Adrenal gland (tissue), 12 donors: Measurements from ENCODE around the gene DNAH12. TPM values are rescaled to one million over a fixed set of nuclear protein-coding genes. Genes with fewer than 3 reads are reported as not detected.

Experiments used
- DNase-seq, 7 donors: peaks; one replicate each; pipeline ENCODE4 v3.0.0-alpha.2; 2019 to 2020
- H3K27ac ChIP-seq, 5 donors: fragments of 200-600 bp; sonication (generic) in 4 of 5; 1 replicate in 3 of 5; 2 replicates in 2 of 5; pipeline versions ENCODE4 v1.5.1 to v1.8.0; 2016 to 2020; ENCODE audit warnings: mild to moderate bottlenecking in 1 of 5
- H3K27me3 ChIP-seq: fragments of 200-600 bp; 2 replicates; pipeline ENCODE4 v1.8.0; 2021
- H3K36me3 ChIP-seq, 2 donors: fragments of 200-600 bp; replicated peaks in 1 of 2; 1 replicate in 1 of 2; 2 replicates in 1 of 2; pipeline versions ENCODE4 v1.5.1 to v1.8.0; 2018 to 2022
- H3K4me1 ChIP-seq, 2 donors: fragments of 200-600 bp; replicated peaks in 1 of 2; 1 replicate in 1 of 2; 2 replicates in 1 of 2; pipeline versions ENCODE4 v1.5.1 to v1.8.0; 2018 to 2021
- H3K4me3 ChIP-seq, 4 donors: fragments of 200-600 bp; sonication (generic) in 3 of 4; one replicate each; pipeline ENCODE4 v1.5.1; 2016 to 2018
- H3K9me3 ChIP-seq, 3 donors: fragments of 200-600 bp; sonication (generic) in 1 of 3; replicated peaks in 1 of 3; 1 replicate in 2 of 3; 2 replicates in 1 of 3; pipeline versions ENCODE4 v1.5.1 to v1.8.0; 2016 to 2021
- CTCF ChIP-seq, 6 experiments: fragments of 450-650 bp in 4 of 6; fragments of 200-600 bp in 2 of 6; sonication (generic) in 1 of 6; IDR thresholded peaks; 1 replicate in 5 of 6; 2 replicates in 1 of 6; pipeline versions ENCODE4 v1.5.1 to v1.8.0; 2016 to 2021; ENCODE audit warnings: antibody characterized with exemption in 6 of 6, mild to moderate bottlenecking in 2 of 6, moderate library complexity in 1 of 6
- POLR2A ChIP-seq, 2 donors: fragments of 450-650 bp; IDR thresholded peaks; one replicate each; pipeline ENCODE4 v1.6.1; 2017; ENCODE audit warnings: antibody characterized with exemption in 2 of 2, mild to moderate bottlenecking in 2 of 2, moderate library complexity in 1 of 2
- WGBS, 4 donors: extraction: QIAGEN DNeasy Blood & Tissue Kit in 2 of 4; methylation state at CpG; one replicate each; pipeline versions ENCODE4 v1.1.5 to v1.1.7; 2013 to 2017; 5-methylcytosine and 5-hydroxymethylcytosine counted together
- intact Hi-C, 2 donors: fragments of 100-400 bp; cut with DNase I; formaldehyde crosslinking; loops; one replicate each; pipeline versions ENCODE4 v1.14.1 to v1.15.0; 2022 to 2023
- polyA plus RNA-seq, 3 donors: library from polyadenylated mRNA; stranded (reverse); fragments of 200-250 nt in 2 of 3; fragments of 350-450 nt in 1 of 3; fragmentation: Illumina TruSeq in 1 of 3; extraction: RNeasy Lipid Tissue Mini Kit (QIAGEN cat#74804) in 1 of 3; gene quantifications; one replicate each; pipeline ENCODE4 v1.2.3, GENCODE V29; 2013 to 2014
- total RNA-seq, 9 donors: library from RNA; depleted of rRNA in 4 of 9; stranded (reverse); fragments of >200 nt in 4 of 9; fragments of 120-200 nt in 1 of 9; fragmentation: NEBNext Ultra II Directional in 1 of 9; extraction: Animal tissue kit (Norgen Biotek cat#: 25700) in 1 of 9; gene quantifications; one replicate each; pipeline versions ENCODE4 v1.1.0 to v1.2.4, GENCODE V29; 2013 to 2023
- donor health status: healthy with polysubstance abuse.
- donor health status: Bipolar disorder and iron deficiency.
- donor health status: DM: yes; HTN: yes; CAD: no.
- donor health status: DM: no; HTN: no; CAD: no.
- donor health status: DM: no; HTN: no; CAD: no.
- donor health status: DM: yes; HTN: yes; CAD: no.

Gene DNAH12
- total and polyA plus RNA-seq, 12 donors, result 0.16 to 1.8 (median 0.58) TPM

DNA sequence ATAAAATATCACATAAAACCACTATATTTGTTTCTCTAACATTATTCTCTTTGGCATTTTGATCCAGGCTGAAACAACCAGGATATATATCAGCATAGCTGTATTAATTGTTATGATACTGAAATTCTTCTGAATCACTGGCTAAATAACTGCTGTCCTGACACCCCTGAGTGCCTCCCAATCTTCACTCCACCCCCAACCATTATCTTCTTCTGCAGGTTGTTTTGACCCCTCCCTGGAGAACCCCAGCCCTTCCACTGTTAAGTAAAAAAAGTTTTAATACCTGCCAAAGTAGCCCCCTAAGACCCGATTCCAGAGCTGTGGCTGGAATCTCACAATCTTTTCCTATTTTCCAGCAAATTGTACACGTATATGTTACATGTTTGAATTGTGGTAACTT, 124.1 kb downstream of the DNAH12 start:
- no peak overlapping the region for H3K27ac ChIP-seq
- intact Hi-C loops, result no loop called here
- DNase-seq, result no peak
- H3K4me1 ChIP-seq, result no peaks in the 10 kb centered on the region
- H3K9me3 ChIP-seq, result no peaks in the 10 kb centered on the region
- no peaks in the 10 kb centered on the region for H3K27me3 ChIP-seq
- no peak overlapping the region for H3K4me3 ChIP-seq
- H3K36me3 ChIP-seq, result no peaks in the 10 kb centered on the region
- TF ChIP-seq CTCF (IDR thresholded peaks at IDR 0.05), result no peak
- no peak for TF ChIP-seq POLR2A (IDR thresholded peaks at IDR 0.05)
- 85 to 95% (median 89%) methylated on average over 2 of the region's 2 CpGs for WGBS, 4 donors

DNA sequence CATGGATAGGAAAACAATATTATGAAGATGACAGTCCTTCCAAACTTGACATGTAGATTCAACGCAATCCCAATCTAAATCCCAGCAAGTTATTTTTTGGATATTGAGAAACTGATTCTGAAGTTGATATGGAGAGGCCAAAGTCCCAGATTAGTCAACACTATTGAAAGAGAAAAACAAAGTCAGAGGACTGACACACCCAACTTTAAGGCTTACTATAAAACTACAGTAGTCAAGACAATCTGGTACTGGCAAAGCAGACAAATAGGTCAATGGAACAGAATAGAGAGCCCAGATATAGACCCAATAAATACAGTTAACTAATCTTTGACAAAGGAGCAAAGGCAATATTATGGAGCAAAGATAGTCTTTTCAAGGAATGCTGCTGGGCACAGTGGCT, 132.4 kb downstream of the DNAH12 start:
- Histone ChIP-seq H3K27me3 (no peaks in the 10 kb centered on the region), H3K27ac (no peak overlapping the region), H3K4me3 (no peak overlapping the region), H3K4me1 (no peaks in the 10 kb centered on the region), H3K36me3 (no peaks in the 10 kb centered on the region), H3K9me3 (no peaks in the 10 kb centered on the region)
- intact Hi-C loops, result no loop called here
- TF ChIP-seq CTCF (IDR thresholded peaks at IDR 0.05) (no peak), POLR2A (IDR thresholded peaks at IDR 0.05) (no peak)
- 82 to 95% (median 89%) methylated on average over 1 of the region's 1 CpG for WGBS, 4 donors
- DNase-seq, result no peak

DNA sequence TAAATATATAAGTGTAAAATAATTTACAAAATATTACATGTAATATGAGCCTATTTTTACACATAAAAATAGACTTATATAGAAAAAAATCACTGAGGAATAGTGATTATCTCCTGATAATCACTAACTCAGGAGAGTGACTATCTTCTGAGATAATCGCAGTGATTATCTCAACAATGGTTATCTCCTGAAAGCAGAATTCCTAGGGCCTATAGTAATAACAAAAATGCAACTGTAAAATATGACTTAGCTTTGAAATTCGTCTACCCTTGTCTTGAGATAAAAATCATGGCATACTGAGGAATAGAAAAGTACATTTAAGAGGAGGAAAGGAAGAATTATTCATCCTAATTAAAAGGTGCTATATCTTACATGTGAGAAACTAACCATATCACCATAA, 134.7 kb downstream of the DNAH12 start:
- no peaks in the 10 kb centered on the region for H3K36me3 ChIP-seq
- WGBS, 4 donors, result 52 to 62% (median 60%) methylated on average over 2 of the region's 2 CpGs
- H3K4me1 ChIP-seq, result no peaks in the 10 kb centered on the region
- TF ChIP-seq POLR2A (IDR thresholded peaks at IDR 0.05) (no peak), CTCF (IDR thresholded peaks at IDR 0.05) (no peak)
- no peak overlapping the region for H3K4me3 ChIP-seq
- H3K27me3 ChIP-seq, result no peaks in the 10 kb centered on the region
- no peaks in the 10 kb centered on the region for H3K9me3 ChIP-seq
- intact Hi-C loops, result no loop called here
- no peak overlapping the region for H3K27ac ChIP-seq
- DNase-seq, result no peak

DNA sequence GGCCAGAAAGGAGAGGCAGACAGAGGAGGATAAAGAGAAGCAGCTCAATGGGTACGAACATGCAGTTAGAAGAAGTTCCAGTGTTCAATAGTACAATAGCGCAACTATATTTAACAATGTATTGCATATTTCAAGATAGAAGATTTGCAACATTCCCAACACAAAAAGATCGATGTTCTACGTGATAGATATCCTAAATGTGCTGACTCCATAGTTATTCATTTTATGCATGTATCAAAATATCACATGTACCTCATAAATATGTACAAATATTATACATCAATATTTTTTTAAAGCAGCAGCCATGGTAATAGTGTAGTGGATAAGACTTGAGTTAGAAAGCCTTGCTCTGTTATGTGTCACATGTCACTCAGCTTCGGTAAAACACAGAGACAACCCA, 141.5 kb downstream of the DNAH12 start:
- H3K27me3 ChIP-seq, result no peaks in the 10 kb centered on the region
- no peak overlapping the region for H3K27ac ChIP-seq
- 81 to 90% (median 87%) methylated on average over 5 of the region's 5 CpGs for WGBS, 4 donors
- H3K9me3 ChIP-seq, result no peaks in the 10 kb centered on the region
- H3K4me1 ChIP-seq, result no peaks in the 10 kb centered on the region
- H3K4me3 ChIP-seq, result no peak overlapping the region
- intact Hi-C loops, result no loop called here
- no peak for DNase-seq
- H3K36me3 ChIP-seq, result no peaks in the 10 kb centered on the region
- TF ChIP-seq POLR2A (IDR thresholded peaks at IDR 0.05), result no peak
- no peak for TF ChIP-seq CTCF (IDR thresholded peaks at IDR 0.05)
